Tibial artery (tissue), 4 donors: ENCODE data around the gene RASA3.
A peak's percentile ranks its signal among the peaks of the same experiment; 100 is the strongest.

Experiments used
- DNase-seq, 2 donors: peaks; one replicate each; pipeline ENCODE4 v3.0.0-alpha.2; 2019
- H3K27ac ChIP-seq, 2 donors: fragments of 200-600 bp; sonication (generic) in 1 of 2; 1 replicate in 1 of 2; 2 replicates in 1 of 2; pipeline ENCODE4 v1.5.1; 2018 to 2019; ENCODE audit warnings: mild to moderate bottlenecking in 1 of 2
- H3K27me3 ChIP-seq, 2 donors: fragments of 200-600 bp; sonication (generic) in 1 of 2; one replicate each; pipeline versions ENCODE4 v1.5.1 to v1.6.0; 2016 to 2019
- H3K36me3 ChIP-seq, 3 donors: fragments of 200-600 bp; sonication (generic) in 2 of 3; one replicate each; pipeline ENCODE4 v1.5.1; 2016 to 2019; ENCODE audit warnings: mild to moderate bottlenecking in 2 of 3
- H3K4me1 ChIP-seq, 4 donors: fragments of 200-600 bp; sonication (generic) in 2 of 4; 1 replicate in 3 of 4; 2 replicates in 1 of 4; pipeline ENCODE4 v1.5.1; 2016 to 2019
- H3K4me3 ChIP-seq, 2 donors: fragments of 200-600 bp; sonication (generic) in 1 of 2; 1 replicate in 1 of 2; 2 replicates in 1 of 2; pipeline ENCODE4 v1.5.1; 2018 to 2019; ENCODE audit warnings: mild to moderate bottlenecking in 2 of 2
- H3K9me3 ChIP-seq, 3 donors: fragments of 200-600 bp; sonication (generic) in 1 of 3; one replicate each; pipeline ENCODE4 v1.5.1; 2016 to 2019
- CTCF ChIP-seq, 2 experiments: fragments of 200-600 bp in 1 of 2; fragments of 450-650 bp in 1 of 2; IDR thresholded peaks; one replicate each; pipeline ENCODE4 v1.5.1; 2017 to 2019; ENCODE audit warnings: antibody characterized with exemption in 2 of 2, mild to moderate bottlenecking in 1 of 2, moderate library complexity in 1 of 2
- intact Hi-C: fragments of 100-400 bp; cut with DNase I; formaldehyde crosslinking; loops from one replicate; pipeline ENCODE4 v1.15.0; 2023; ENCODE audit warnings: low total_unique reads

Gene RASA3

DNA sequence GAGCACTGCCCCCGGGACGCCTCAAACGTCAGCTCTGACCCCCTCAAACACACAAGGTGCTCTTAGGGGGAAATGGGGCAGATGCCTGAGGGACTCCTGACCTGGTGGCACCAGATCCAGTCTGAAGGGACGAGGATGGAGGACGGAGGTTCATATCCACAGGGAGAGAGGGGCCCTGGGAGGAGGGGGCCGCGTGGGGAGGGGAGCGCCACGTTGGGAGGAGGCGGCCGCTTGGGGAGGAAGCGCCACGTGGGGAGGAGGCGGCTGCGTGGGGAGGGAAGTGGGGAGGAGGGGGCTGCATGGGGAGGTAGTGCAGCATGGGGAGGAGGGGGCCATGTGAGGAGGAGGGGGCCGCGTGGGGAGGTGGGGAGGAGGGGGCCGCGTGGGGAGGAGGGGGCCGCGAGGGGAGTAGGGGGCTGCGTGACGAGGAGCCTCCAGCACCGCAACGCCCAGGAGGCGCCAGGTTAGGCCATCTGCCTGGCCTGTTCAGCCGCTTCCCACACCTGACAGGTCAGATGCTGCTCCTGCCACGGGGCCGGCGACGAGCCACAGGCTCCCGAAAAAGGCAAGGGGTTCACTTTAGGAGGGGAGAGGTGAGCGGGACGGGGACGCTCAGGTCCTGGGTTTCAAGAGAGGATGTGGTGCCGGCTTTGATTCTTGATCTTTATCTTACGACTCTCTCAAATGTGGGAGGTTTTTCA, 121.9 kb downstream of the RASA3 start:
- no peak for TF ChIP-seq CTCF (IDR thresholded peaks at IDR 0.05)
- H3K36me3 ChIP-seq, result peaks cover 22 to 64% (median 57%) of the 10 kb centered on the region in 3 donors
- intact Hi-C loops, result no loop called here
- H3K9me3 ChIP-seq, result no peaks in the 10 kb centered on the region
- no peak overlapping the region for H3K4me3 ChIP-seq
- no peaks in the 10 kb centered on the region for H3K27me3 ChIP-seq
- H3K4me1 ChIP-seq, result no peaks in the 10 kb centered on the region
- DNase-seq, result peak in 1 of 2 donors; percentile 57
- no peak overlapping the region for H3K27ac ChIP-seq

GRCh38 chr13:114009590-114010400, 122.6 kb downstream of the RASA3 start:
- H3K27me3 ChIP-seq, result no peaks in the 10 kb centered on the region
- H3K4me3 ChIP-seq, result no peak overlapping the region
- no peaks in the 10 kb centered on the region for H3K9me3 ChIP-seq
- no peak for TF ChIP-seq CTCF (IDR thresholded peaks at IDR 0.05)
- no peaks in the 10 kb centered on the region for H3K4me1 ChIP-seq
- H3K36me3 ChIP-seq, result peaks cover 17 to 64% (median 50%) of the 10 kb centered on the region in 3 donors
- peak in 1 of 2 donors; percentile 55 for DNase-seq
- intact Hi-C loops, result no loop called here
- H3K27ac ChIP-seq, result no peak overlapping the region

GRCh38 chr13:114008964-114009589, 123.3 kb downstream of the RASA3 start:
- no peak overlapping the region for H3K4me3 ChIP-seq
- no peak for TF ChIP-seq CTCF (IDR thresholded peaks at IDR 0.05)
- peak in 1 of 2 donors; percentile 59 for DNase-seq
- H3K9me3 ChIP-seq, result no peaks in the 10 kb centered on the region
- no peak overlapping the region for H3K27ac ChIP-seq
- intact Hi-C loops, result no loop called here
- peaks cover 13 to 61% (median 43%) of the 10 kb centered on the region in 3 donors for H3K36me3 ChIP-seq
- H3K27me3 ChIP-seq, result no peaks in the 10 kb centered on the region
- H3K4me1 ChIP-seq, result no peaks in the 10 kb centered on the region

GRCh38 chr13:114007566-114007965, 124.9 kb downstream of the RASA3 start:
- Histone ChIP-seq H3K9me3 (no peaks in the 10 kb centered on the region), H3K27ac (no peak overlapping the region), H3K4me3 (no peak overlapping the region), H3K4me1 (no peaks in the 10 kb centered on the region), H3K27me3 (no peaks in the 10 kb centered on the region), H3K36me3 (peaks cover 19 to 57% (median 43%) of the 10 kb centered on the region in 3 donors)
- DNase-seq, result peak; percentile 15 to 44
- TF ChIP-seq CTCF (IDR thresholded peaks at IDR 0.05), result no peak
- intact Hi-C loops, result no loop called here

DNA sequence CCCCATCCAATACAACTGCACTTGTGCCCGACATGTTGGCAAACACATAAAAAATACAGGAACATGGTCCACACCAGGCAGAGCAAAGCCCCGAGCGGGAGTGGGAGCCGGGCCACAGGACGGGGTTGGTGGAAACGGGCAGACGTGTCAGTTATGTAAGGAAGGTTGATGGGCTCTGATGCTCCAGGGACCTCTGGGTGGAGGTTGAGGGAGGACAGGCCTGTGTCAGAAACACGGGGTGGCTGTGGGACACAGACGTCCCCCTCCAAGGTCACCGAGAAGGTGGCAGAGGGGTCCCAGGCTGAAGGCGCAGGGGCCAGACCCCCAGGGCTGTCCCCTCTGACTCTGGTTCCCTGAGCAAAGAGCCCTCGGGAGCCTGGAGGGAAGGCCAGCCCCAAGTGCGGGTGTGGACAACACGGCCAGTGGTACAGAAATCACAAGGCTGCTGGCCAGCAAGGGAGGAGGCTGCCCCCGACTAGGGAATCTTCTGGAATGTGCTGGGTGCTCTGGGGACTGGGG, 127.2 kb downstream of the RASA3 start:
- no peak for TF ChIP-seq CTCF (IDR thresholded peaks at IDR 0.05)
- no peak overlapping the region for H3K27ac ChIP-seq
- peaks cover 19 to 57% (median 28%) of the 10 kb centered on the region in 3 donors for H3K36me3 ChIP-seq
- no peaks in the 10 kb centered on the region for H3K9me3 ChIP-seq
- no peaks in the 10 kb centered on the region for H3K27me3 ChIP-seq
- no peak overlapping the region for H3K4me3 ChIP-seq
- no peak for DNase-seq
- intact Hi-C loops, result no loop called here
- no peaks in the 10 kb centered on the region for H3K4me1 ChIP-seq
